GM12872 (cell line): ENCODE measurements around the gene PPFIBP2.

Experiments used
- TF ChIP-seq, protein P1 (sequence below): IDR thresholded peaks from 3 replicates; pipeline ENCODE4 v1.5.1; 2011; ENCODE audit warnings: low read depth, mild to moderate bottlenecking, low read length, moderate library complexity; ENCODE audit not compliant: insufficient read depth

PPFIBP2 gene

DNA sequence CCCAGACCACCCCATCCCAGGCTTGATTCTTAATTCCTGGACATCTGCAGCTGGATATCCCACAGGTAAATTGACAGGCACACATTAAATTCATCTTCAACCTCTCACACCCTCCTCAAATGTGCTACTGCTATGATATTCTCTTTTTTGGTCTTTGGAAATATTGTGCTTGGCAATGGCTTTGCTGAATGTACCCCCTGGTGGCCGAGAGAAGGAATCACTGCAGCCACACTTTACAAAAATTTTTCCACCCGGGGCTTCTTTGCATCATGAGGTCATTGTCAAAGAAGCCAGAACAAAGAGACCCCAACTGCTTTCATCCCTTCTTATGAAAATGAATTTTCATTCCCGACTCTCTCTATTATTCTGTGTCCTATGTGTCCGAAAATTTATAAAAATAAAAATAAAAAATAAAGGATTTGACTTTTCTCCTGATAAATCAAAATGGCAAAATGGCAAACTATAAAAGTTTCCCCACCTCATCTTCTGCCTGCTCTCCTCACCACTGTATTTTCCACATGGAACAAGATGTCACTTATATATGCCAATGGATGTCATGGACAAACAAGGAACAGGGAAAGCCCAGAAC, 174.5 kb downstream of the PPFIBP2 start:
- TF ChIP-seq, protein P1, sequence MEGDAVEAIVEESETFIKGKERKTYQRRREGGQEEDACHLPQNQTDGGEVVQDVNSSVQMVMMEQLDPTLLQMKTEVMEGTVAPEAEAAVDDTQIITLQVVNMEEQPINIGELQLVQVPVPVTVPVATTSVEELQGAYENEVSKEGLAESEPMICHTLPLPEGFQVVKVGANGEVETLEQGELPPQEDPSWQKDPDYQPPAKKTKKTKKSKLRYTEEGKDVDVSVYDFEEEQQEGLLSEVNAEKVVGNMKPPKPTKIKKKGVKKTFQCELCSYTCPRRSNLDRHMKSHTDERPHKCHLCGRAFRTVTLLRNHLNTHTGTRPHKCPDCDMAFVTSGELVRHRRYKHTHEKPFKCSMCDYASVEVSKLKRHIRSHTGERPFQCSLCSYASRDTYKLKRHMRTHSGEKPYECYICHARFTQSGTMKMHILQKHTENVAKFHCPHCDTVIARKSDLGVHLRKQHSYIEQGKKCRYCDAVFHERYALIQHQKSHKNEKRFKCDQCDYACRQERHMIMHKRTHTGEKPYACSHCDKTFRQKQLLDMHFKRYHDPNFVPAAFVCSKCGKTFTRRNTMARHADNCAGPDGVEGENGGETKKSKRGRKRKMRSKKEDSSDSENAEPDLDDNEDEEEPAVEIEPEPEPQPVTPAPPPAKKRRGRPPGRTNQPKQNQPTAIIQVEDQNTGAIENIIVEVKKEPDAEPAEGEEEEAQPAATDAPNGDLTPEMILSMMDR: peak; percentile 82

DNA sequence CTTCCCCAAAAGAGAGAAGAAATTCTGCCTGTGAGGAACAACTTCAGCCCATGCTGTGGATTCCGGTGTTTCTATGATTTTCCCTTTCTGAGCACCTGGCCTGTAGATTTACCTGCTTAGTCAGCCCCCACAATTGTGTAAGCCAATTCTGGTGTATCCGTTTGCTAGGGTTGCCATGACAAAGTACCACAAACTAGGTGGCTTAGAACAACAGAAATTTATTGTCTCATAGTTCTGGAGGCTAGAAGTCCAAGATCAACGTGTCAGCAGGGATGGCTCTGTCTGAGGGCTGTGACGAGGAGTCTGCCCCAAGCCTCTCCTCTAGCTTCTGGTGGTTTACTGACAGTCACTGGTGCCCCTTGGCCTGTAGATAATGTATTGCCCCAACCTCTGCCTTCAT, 175.4 kb downstream of the PPFIBP2 start:
- TF ChIP-seq, protein P1: no peak

DNA sequence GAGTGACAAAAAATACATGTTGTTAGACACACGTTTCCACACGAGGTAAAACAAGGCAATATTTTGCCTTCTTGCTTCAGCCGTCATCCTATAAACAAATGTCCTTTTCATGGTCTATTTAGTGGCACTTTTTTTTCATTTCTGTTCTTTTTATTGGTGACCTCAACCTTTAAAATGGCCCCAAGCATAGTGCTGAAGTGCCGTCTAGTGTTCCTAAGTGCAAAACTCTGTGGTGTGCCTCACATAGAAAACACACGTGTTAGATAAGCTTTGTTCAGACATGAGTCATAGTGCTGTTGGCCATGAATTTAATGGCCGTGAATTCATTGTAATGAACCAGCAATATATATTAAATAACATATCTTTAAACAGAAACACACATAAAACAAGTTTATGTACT, 176.8 kb downstream of the PPFIBP2 start:
- TF ChIP-seq, protein P1: no peak

DNA sequence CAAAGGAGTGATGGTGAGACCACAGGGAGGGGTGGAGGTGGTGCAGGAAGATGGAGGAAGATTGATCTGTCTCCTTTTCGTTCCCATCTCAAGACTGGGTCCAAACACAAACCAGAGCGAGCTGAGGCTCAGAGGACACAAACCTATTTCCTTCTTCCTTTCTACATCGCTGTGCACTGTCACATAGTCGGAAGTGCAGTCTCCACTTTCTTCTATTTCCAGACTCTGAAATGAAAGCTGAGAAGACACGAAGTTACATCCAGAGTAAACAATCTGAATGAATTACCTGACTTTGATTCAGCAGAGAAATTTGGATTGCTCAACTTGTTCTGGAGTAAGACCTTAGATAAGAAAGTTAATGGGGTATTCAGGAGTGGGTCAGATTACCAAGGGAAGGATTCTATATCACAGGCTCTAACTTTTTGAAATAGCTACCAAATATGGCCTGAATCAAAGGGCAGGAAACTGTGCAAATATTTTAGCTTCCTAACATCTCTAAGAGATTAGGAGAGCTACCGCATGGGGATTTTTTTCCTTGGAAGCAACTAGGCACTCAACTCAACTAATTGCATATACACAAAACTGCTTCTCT, 178.1 kb downstream of the PPFIBP2 start:
- TF ChIP-seq, protein P1: no peak

DNA sequence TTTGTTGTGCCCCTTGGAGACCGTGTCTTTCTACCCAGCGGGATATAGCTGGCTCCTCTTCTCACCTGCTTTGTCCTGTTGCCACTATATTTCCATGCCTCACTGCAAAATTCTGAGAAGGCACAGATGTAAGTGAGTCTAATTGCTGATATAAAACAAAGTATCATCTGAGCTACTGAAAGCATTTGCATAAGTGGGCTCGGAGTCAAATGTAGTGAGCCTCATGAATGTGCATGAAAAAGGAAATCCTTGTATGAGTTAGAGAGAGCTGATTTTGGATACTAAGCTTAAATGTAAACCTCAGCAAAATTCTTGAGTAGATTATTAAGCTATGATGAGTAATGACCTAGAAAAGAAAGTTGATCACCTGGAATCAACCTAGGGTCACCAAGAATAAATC, 178.6 kb downstream of the PPFIBP2 start:
- TF ChIP-seq, protein P1: no peak

DNA sequence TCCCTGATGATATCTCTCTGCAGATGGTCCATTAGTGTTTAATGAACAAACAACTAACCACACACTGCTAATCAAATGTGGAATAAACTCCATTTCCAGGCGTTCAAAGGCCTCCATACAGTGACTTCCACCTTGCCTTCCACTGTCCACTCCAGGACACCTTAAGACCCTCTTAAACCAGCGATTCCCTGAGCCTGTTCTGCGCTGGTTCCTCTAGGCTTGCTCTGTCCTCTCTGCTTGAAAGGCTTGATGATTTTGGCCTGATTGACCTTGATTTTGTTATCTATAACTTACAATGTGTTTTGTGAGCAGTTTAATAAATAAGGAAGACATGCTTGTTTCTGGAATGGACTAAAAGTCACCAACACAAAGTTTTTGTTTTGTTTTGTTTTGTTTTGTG, 180.4 kb downstream of the PPFIBP2 start:
- TF ChIP-seq, protein P1: no peak

DNA sequence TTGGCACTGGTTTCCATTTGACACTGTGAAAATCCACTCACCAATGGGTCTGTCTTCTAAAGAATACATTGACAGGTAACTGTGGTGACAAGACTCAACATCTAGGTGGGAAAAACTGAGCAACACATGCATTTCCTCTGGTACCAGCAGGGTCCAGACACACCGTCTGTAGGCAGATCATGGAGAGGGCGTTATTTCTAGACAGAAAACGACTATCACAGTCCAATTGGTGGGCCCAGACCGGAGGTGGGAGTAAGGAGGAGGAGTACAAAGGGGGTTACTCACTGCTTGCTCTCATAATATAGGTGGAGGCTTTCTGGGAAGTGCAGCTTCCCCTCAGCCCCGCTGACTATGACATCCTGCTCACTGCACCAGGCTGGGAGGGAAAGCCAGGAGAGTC, 182.6 kb downstream of the PPFIBP2 start:
- TF ChIP-seq, protein P1: no peak
